ENCODE data around the gene PPM1L.

- no peak for TF ChIP-seq POLR2A (IDR thresholded peaks at IDR 0.05; ENCODE audit: low read depth, low read length)
- no peak for TF ChIP-seq POLR2AphosphoS5 (IDR thresholded peaks at IDR 0.05; ENCODE audit: low read depth, low read length)
- no peak for TF ChIP-seq TAF1 (IDR thresholded peaks at IDR 0.05; ENCODE audit: low read depth, low read length)
- TF ChIP-seq SPI1 (IDR thresholded peaks at IDR 0.05; ENCODE audit: low read depth, low read length) = no peak
- TF ChIP-seq POU2F2 (IDR thresholded peaks at IDR 0.05; ENCODE audit: low read depth, low read length) = no peak
Measured at GRCh38 chr3:160929595-160929994, 173.6 kb downstream of the PPM1L start.

All from GM12891 (cell line).